ENCODE data around the gene BAHCC1.

GRCh38 chr17:81509972-81510784 is 114.9 kb downstream of the BAHCC1 start:
- no peak for TF ChIP-seq CTCF (conservative IDR thresholded peaks at IDR 0.05)
- TF ChIP-seq EZH2 (IDR thresholded peaks at IDR 0.05; ENCODE audit: low read depth), result no peak
